ENCODE data around the gene MMP24. TPM values are rescaled to one million over a fixed set of nuclear protein-coding genes. Genes with fewer than 3 reads are reported as not detected.

The MMP24 gene
- total and polyA plus RNA-seq, 8 donors = 2.0 to 7.3 (median 5.0) TPM

DNA sequence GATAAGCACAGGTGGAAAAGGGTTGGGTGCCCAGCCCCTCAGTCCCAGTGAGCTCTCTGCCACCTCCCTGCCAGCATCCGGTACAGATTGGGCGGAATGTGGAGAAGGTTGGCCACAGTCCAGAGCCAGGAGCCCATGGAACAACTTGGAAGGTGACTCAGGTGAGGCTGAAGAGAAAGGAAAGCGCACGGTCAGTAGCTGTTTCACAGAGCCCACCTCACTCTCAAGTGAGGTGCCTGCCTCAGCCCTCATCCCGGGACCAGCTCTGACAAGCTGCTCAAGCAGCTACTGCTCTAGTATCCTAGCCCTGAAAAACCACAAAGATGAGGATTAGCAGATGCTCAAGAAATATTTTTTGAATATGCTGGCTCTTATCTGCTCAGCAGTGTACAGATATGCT lies 52.5 kb downstream of the MMP24 start:
- DNase-seq (peak in 1 of 6 donors; percentile 33), ATAC-seq (no peak), FAIRE-seq (no peak)
- Histone ChIP-seq H3K9me3 (no peaks in the 10 kb centered on the region), H3K27ac (peak overlapping the region in 1 of 4 donors; percentile 98), H3K27me3 (no peaks in the 10 kb centered on the region), H3K4me1 (peaks cover 0 to 25% (median 6%) of the 10 kb centered on the region in 3 donors), H3K36me3 (peaks cover 5 to 19% (median 17%) of the 10 kb centered on the region in 3 donors), H3K4me3 (no peak overlapping the region)
- TF ChIP-seq, protein P1, sequence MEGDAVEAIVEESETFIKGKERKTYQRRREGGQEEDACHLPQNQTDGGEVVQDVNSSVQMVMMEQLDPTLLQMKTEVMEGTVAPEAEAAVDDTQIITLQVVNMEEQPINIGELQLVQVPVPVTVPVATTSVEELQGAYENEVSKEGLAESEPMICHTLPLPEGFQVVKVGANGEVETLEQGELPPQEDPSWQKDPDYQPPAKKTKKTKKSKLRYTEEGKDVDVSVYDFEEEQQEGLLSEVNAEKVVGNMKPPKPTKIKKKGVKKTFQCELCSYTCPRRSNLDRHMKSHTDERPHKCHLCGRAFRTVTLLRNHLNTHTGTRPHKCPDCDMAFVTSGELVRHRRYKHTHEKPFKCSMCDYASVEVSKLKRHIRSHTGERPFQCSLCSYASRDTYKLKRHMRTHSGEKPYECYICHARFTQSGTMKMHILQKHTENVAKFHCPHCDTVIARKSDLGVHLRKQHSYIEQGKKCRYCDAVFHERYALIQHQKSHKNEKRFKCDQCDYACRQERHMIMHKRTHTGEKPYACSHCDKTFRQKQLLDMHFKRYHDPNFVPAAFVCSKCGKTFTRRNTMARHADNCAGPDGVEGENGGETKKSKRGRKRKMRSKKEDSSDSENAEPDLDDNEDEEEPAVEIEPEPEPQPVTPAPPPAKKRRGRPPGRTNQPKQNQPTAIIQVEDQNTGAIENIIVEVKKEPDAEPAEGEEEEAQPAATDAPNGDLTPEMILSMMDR (IDR thresholded peaks at IDR 0.05) = no peak
- intact Hi-C loops (cut with DNase I) = loop anchor here in 1 of 3 donors (10.0 kb wide), 1 partner anchor 434 kb away; no protein-coding TSS in a partner anchor
- WGBS, 2 donors = 80 to 82% methylated on average over 5 of the region's 5 CpGs

DNA sequence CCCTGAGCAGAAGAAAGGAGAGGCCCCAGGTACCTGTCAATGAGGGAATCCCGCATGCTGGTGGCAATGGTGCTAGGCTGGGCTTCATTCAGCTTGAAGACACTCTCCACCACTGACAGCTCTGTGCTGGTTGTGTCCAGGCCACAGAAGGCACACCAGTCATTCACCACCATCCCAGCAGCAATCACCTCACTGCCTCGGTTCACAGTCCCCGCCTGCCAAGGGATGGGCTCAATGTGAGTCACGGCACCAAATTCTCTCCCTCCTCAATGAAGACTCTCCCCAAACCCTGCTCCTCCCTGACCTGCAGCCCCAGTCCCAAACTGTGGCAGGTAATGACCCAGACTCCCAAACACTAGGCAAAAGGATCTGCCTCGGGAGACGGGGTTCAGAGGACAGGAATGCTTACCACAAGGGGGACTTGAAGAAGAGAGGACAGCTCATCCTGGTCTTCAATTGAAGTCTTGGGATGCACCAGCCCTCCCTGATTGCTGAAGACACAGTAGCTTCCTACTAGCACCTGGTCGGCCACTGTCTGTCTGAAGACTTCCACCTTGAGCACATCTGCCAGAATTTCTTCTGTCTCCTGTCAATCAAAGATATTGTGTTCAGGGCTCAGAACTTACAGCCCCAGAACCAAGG lies 53.2 kb downstream of the MMP24 start:
- 86 to 87% methylated on average over 7 of the region's 7 CpGs for WGBS, 2 donors
- Histone ChIP-seq H3K4me1 (peaks cover 0 to 25% (median 6%) of the 10 kb centered on the region in 3 donors), H3K4me3 (no peak overlapping the region), H3K27ac (no peak overlapping the region), H3K9me3 (no peaks in the 10 kb centered on the region), H3K36me3 (peaks cover 5 to 19% (median 17%) of the 10 kb centered on the region in 3 donors), H3K27me3 (no peaks in the 10 kb centered on the region)
- intact Hi-C loops (cut with DNase I) = loop anchor here in 1 of 3 donors (10.0 kb wide), 1 partner anchor 435 kb away; no protein-coding TSS in a partner anchor
- no peak for ATAC-seq
- TF ChIP-seq, protein P1 (IDR thresholded peaks at IDR 0.05) = no peak
- no peak for DNase-seq
- FAIRE-seq = no peak

DNA sequence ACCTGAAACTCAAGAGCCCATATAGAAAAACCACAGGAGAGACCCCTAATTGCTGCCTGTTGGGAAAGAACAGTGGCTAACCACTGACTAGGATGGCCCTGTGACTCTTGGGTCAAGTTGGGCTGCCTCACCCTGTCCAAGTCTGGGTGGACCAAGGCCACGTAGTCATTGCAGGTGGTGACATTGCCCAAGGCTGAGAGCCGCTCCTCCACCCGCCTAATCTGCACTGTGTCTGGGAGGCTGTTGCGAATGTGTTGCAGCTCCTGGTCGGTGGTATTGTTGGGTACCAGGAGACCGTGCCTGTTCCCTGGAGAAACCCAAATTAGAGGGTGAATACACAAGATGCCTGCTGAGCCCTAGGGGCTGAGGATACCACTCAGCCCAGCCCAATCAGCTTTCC lies 54.0 kb downstream of the MMP24 start:
- Histone ChIP-seq H3K27me3 (no peaks in the 10 kb centered on the region), H3K9me3 (no peaks in the 10 kb centered on the region), H3K4me1 (peaks cover 0 to 25% (median 6%) of the 10 kb centered on the region in 3 donors), H3K4me3 (no peak overlapping the region), H3K36me3 (peaks cover 5 to 19% (median 17%) of the 10 kb centered on the region in 3 donors), H3K27ac (no peak overlapping the region)
- TF ChIP-seq, protein P1 (IDR thresholded peaks at IDR 0.05) = no peak
- WGBS, 2 donors = 90 to 95% methylated on average over 6 of the region's 6 CpGs
- DNase-seq = no peak
- intact Hi-C loops (cut with DNase I) = no loop called here
- no peak for ATAC-seq
- no peak for FAIRE-seq

DNA sequence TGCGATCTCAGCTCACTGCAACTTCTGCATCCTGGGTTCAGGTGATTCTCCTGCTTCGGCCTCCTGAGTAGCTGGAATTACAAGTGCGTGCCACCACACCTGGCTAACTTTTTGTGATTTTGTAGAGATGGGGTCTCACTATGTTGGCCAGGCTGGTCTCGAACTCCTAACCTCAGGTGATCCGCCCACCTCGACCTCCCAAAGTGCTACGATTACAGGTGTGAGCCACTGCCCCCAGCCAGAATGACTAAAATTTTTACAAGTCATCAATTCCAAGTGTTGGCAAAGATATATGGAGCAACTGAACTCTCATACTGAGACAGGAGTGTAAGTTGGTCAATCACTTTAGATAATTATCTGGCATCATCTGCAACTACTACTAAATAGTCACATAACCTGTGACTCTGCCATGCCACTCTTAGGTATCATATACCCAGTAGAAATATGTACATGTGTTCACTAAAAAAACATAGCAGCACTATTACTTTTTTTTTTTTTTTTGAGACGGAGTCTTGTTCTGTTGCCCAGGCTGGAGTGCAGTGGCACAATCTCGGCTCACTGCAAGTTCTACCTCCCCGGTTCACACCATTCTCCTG lies 55.1 kb downstream of the MMP24 start:
- intact Hi-C loops (cut with DNase I) = no loop called here
- Histone ChIP-seq H3K9me3 (no peaks in the 10 kb centered on the region), H3K36me3 (peaks cover 5 to 19% (median 17%) of the 10 kb centered on the region in 3 donors), H3K27me3 (no peaks in the 10 kb centered on the region), H3K4me1 (peaks cover 0 to 19% (median 3%) of the 10 kb centered on the region in 3 donors), H3K27ac (no peak overlapping the region), H3K4me3 (no peak overlapping the region)
- FAIRE-seq = no peak
- DNase-seq = no peak
- WGBS, 2 donors = 96 to 97% methylated on average over 10 of the region's 10 CpGs
- TF ChIP-seq, protein P1 (IDR thresholded peaks at IDR 0.05) = no peak
- ATAC-seq = no peak

Measured in pancreas (tissue), 10 donors.